GM12878 (cell line): ENCODE measurements around the gene FMC1. TPM values are rescaled to one million over a fixed set of nuclear protein-coding genes. Genes with fewer than 3 reads are reported as not detected.

ENCODE experiments used
- ATAC-seq: fragments of 200-7000 bp; cut with Tn5 transposase; 3 replicates; pipeline ENCODE4 v1.9.1; 2020; ENCODE audit warnings: mild to moderate bottlenecking, moderate library complexity
- BruUV-seq: library from RNA; stranded (reverse); fragments of 400-500 nt; replicated peaks from 2 replicates; lab custom pipeline; 2021; lab: Mats Ljungman, UMichigan
- CTCF ChIA-PET: fragments of 300-600 bp; sonication (Branson Sonifier 250); formaldehyde crosslinking; extraction: SDS; loops from one replicate; lab custom pipeline; 2021; ENCODE audit warnings: inconsistent platforms; lab: Yijun Ruan, JAX
- POLR2A ChIA-PET: fragments of 350-600 bp; formaldehyde crosslinking; extraction: SDS; loops from one replicate; lab custom pipeline; 2021; ENCODE audit warnings: inconsistent platforms; lab: Charles Lee
- RAD21 ChIA-PET: fragments of 300-600 bp; sonication (Branson Sonifier 250); formaldehyde crosslinking; loops from one replicate; lab custom pipeline; 2023; ENCODE audit warnings: antibody characterized with exemption; ENCODE audit not compliant: unreplicated experiment; lab: Charles Lee
- SMC1A ChIA-PET: fragments of 300-600 bp; sonication (Branson Sonifier 250); formaldehyde crosslinking; loops from one replicate; lab custom pipeline; 2023; ENCODE audit not compliant: unreplicated experiment, uncharacterized antibody; lab: Charles Lee
- DNase-seq: peaks from one replicate; pipeline ENCODE4 v3.0.0-alpha.2; 2011; ENCODE audit warnings: low read depth, low spot score
- FAIRE-seq: peaks from 3 replicates; lab custom pipeline; 2011; peaks lifted over from hg19 to GRCh38; lab: Jason Lieb, UNC
- H2AFZ ChIP-seq: 2 replicates; pipeline ENCODE4 v1.6.0; 2011; ENCODE audit warnings: low read depth, low read length, control low read depth; ENCODE audit not compliant: control insufficient read depth
- H3K27ac ChIP-seq: 2 replicates; pipeline ENCODE4 v1.5.1; 2011; ENCODE audit warnings: control low read depth; ENCODE audit not compliant: control insufficient read depth, insufficient read depth
- H3K27me3 ChIP-seq, 2 experiments: replicated peaks in 1 of 2; 2 replicates each; pipeline versions ENCODE4 v1.6.0 to v1.6.1; 2011; ENCODE audit warnings: low read length in 1 of 2; ENCODE audit not compliant: control insufficient read depth in 2 of 2, insufficient read depth in 2 of 2
- H3K36me3 ChIP-seq, 2 experiments: 2 replicates each; pipeline ENCODE4 v1.5.1; 2011; ENCODE audit warnings: low read length in 1 of 2; ENCODE audit not compliant: control insufficient read depth in 2 of 2, insufficient read depth in 2 of 2
- H3K4me1 ChIP-seq: 2 replicates; pipeline ENCODE4 v1.6.1; 2011; ENCODE audit warnings: mild to moderate bottlenecking, low read length, moderate library complexity, mixed read lengths; ENCODE audit not compliant: control insufficient read depth, insufficient read depth
- H3K4me2 ChIP-seq: 2 replicates; pipeline ENCODE4 v1.6.0; 2011; ENCODE audit warnings: control low read depth; ENCODE audit not compliant: control insufficient read depth, insufficient read depth
- H3K4me3 ChIP-seq: fragments of 200-600 bp; sonication (generic); 2 replicates; pipeline ENCODE4 v1.5.1; 2016
- H3K79me2 ChIP-seq: 2 replicates; pipeline ENCODE4 v1.6.0; 2011; ENCODE audit warnings: low read length; ENCODE audit not compliant: control insufficient read depth, insufficient read depth
- H3K9ac ChIP-seq: 2 replicates; pipeline ENCODE4 v1.8.0; 2011; ENCODE audit warnings: low read length, control low read depth, mixed read lengths; ENCODE audit not compliant: control insufficient read depth, insufficient read depth
- H3K9me3 ChIP-seq: replicated peaks from 3 replicates; pipeline ENCODE4 v1.5.1; 2011; ENCODE audit warnings: mild to moderate bottlenecking, low read length; ENCODE audit not compliant: control insufficient read depth, insufficient read depth
- H4K20me1 ChIP-seq: 2 replicates; pipeline ENCODE4 v1.6.0; 2011; ENCODE audit not compliant: control insufficient read depth, insufficient read depth
- BACH1 ChIP-seq: fragments of 450-650 bp; IDR thresholded peaks from 2 replicates; pipeline ENCODE4 v1.6.1; 2017; ENCODE audit warnings: mild to moderate bottlenecking, borderline replicate concordance
- CBX3 ChIP-seq: fragments of 200-600 bp; sonication (generic); IDR thresholded peaks from 2 replicates; pipeline ENCODE4 v1.6.1; 2016; ENCODE audit warnings: low read depth, borderline replicate concordance
- CEBPB ChIP-seq, 2 experiments: fragments of 150-350 bp in 1 of 2; IDR thresholded peaks; 2 replicates each; pipeline ENCODE4 v1.6.1; 2012 to 2014; ENCODE audit warnings: low read depth in 2 of 2, low read length in 2 of 2, borderline replicate concordance in 1 of 2, inconsistent platforms in 1 of 2
- CTCF ChIP-seq, 3 experiments: IDR thresholded peaks in 2 of 3; conservative IDR thresholded peaks in 1 of 3; 2 replicates each; pipeline ENCODE4 v1.5.1; 2011; ENCODE audit warnings: low read depth in 3 of 3, low read length in 3 of 3, mild to moderate bottlenecking in 3 of 3, control low read depth in 2 of 3, moderate library complexity in 2 of 3, inconsistent platforms in 1 of 3, mixed read lengths in 1 of 3; ENCODE audit not compliant: control insufficient read depth in 2 of 3, insufficient read depth in 1 of 3; ENCODE audit errors: extremely low read depth in 1 of 3
- IRF3 ChIP-seq: fragments of 450-650 bp; IDR thresholded peaks from 2 replicates; pipeline ENCODE4 v1.6.1; 2014; ENCODE audit warnings: mild to moderate bottlenecking
- KLF5 ChIP-seq: fragments of 450-650 bp; IDR thresholded peaks from 2 replicates; pipeline ENCODE4 v1.6.1; 2014; ENCODE audit warnings: mild to moderate bottlenecking; ENCODE audit not compliant: partially characterized antibody
- MTA3 ChIP-seq: IDR thresholded peaks from 2 replicates; pipeline ENCODE4 v1.6.1; 2012; ENCODE audit warnings: low read length, inconsistent platforms, borderline replicate concordance
- NFXL1 ChIP-seq: fragments of 450-650 bp; IDR thresholded peaks from 2 replicates; pipeline ENCODE4 v1.6.1; 2017; ENCODE audit warnings: antibody characterized with exemption, mild to moderate bottlenecking, borderline replicate concordance
- POLR2A ChIP-seq: IDR thresholded peaks from 2 replicates; pipeline ENCODE4 v1.6.1; 2011; ENCODE audit warnings: low read depth, mild to moderate bottlenecking, low read length
- RAD21 ChIP-seq: IDR thresholded peaks from 2 replicates; pipeline ENCODE4 v1.6.1; 2011; ENCODE audit warnings: mild to moderate bottlenecking, low read depth, low read length, moderate library complexity; ENCODE audit not compliant: insufficient read depth
- SMAD1 ChIP-seq: fragments of 450-650 bp; IDR thresholded peaks from 2 replicates; pipeline ENCODE4 v1.6.1; 2018; ENCODE audit warnings: mild to moderate bottlenecking, low read depth; ENCODE audit not compliant: partially characterized antibody
- SMARCA5 ChIP-seq: fragments of 450-650 bp; IDR thresholded peaks from 2 replicates; pipeline ENCODE4 v1.6.1; 2017; ENCODE audit warnings: mild to moderate bottlenecking
- SUPT20H ChIP-seq: IDR thresholded peaks from 2 replicates; pipeline ENCODE4 v1.6.1; 2011; ENCODE audit warnings: low read depth, mild to moderate bottlenecking, low read length, moderate library complexity, borderline replicate concordance; ENCODE audit not compliant: control insufficient read depth
- ZZZ3 ChIP-seq: IDR thresholded peaks from 2 replicates; pipeline ENCODE4 v1.6.1; 2011; ENCODE audit warnings: low read depth; ENCODE audit not compliant: control insufficient read depth, insufficient read length
- WGBS: methylation state at CpG from one replicate; pipeline ENCODE4 v1.1.6; 2016; ENCODE audit warnings: low lambda C conversion rate; ENCODE audit not compliant: insufficient replicate concordance, insufficient coverage; ENCODE audit errors: missing lambda C conversion rate; 5-methylcytosine and 5-hydroxymethylcytosine counted together
- in situ Hi-C: fragments of 300-500 bp; cut with MboI; formaldehyde crosslinking; loops from 9 replicates; pipeline ENCODE4 v1.14.3; 2018; ENCODE audit warnings: mixed read lengths
- intact Hi-C: fragments of 100-400 bp; cut with micrococcal nuclease; formaldehyde crosslinking; loops from one replicate; pipeline ENCODE4 v1.14.2; 2022; ENCODE audit not compliant: unreplicated experiment
- polyA plus RNA-seq, 11 experiments: library from polyadenylated mRNA; depleted of rRNA in 4 of 11; unstranded in 6 of 11; stranded (reverse) in 5 of 11; fragments of >200 nt; fragmentation: Nextera tagmentation in 4 of 11; fragmentation: Illumina TruSeq in 1 of 11; extraction: Ambion mirVana in 4 of 11; extraction: Trizol in 1 of 11; gene quantifications; 1 replicate in 1 of 11; 2 replicates in 10 of 11; pipeline versions ENCODE4 v1.2.1 to v1.2.3, GENCODE V29; 2011 to 2016; ENCODE audit warnings: inconsistent platforms in 2 of 11, missing spikeins in 2 of 11, low read depth in 1 of 11
- total RNA-seq, 4 experiments: library from RNA; depleted of rRNA in 3 of 4; stranded (reverse); fragments of >200 nt in 3 of 4; fragmentation: Illumina TruSeq in 1 of 4; extraction: Trizol in 1 of 4; gene quantifications; 2 replicates each; pipeline versions ENCODE4 v1.2.1 to v1.2.3, GENCODE V29; 2013 to 2021

FMC1 gene
- total and polyA plus RNA-seq, 10 of the 15 experiments (the other 5 are each of a cell fraction or from before 2014, with no cell fraction given): 4.2 to 60.4 (median 15.6) TPM

GRCh38 chr7:139365336-139365735, 24.2 kb downstream of the FMC1 start:
- H3K4me3 ChIP-seq: no peak overlapping the region
- peaks cover 99% of the 10 kb centered on the region for H3K79me2 ChIP-seq
- CTCF ChIA-PET: interaction anchor here (0.6 kb wide), 1 partner anchor 528 kb away, joined by 3 read pairs; no protein-coding TSS in a partner anchor
- H3K9ac ChIP-seq: no peak overlapping the region
- BruUV-seq: TSS peak; percentile 0
- H4K20me1 ChIP-seq: peaks cover 9% of the 10 kb centered on the region
- WGBS: 70% methylated on average over 2 of the region's 2 CpGs
- FAIRE-seq: no peak
- RAD21 ChIA-PET: no interaction called here
- in situ Hi-C loops: loop anchor here (25.0 kb wide), 1 partner anchor 1547 kb away; the partner anchor contains the start of gene BRAF
- peaks cover 4% of the 10 kb centered on the region for H3K4me1 ChIP-seq
- SMC1A ChIA-PET: no interaction called here
- no peak for TF ChIP-seq POLR2A
- no peak for TF ChIP-seq CBX3
- TF ChIP-seq SMARCA5: no peak
- no peak for TF ChIP-seq CEBPB (IDR thresholded peaks at IDR 0.05; ENCODE audit: borderline replicate concordance in 1 of 2, low read depth in 2 of 2, low read length in 2 of 2)
- TF ChIP-seq SMAD1: no peak
- no peak for TF ChIP-seq KLF5
- TF ChIP-seq ZZZ3: no peak
- no peak for TF ChIP-seq CTCF (IDR thresholded peaks at IDR 0.05 in 2 of 3, conservative IDR thresholded peaks at IDR 0.05 in 1 of 3; ENCODE audit: control insufficient read depth in 2 of 3, extremely low read depth in 1 of 3, insufficient read depth in 1 of 3, low read depth in 3 of 3, low read length in 3 of 3)
- no peak for TF ChIP-seq RAD21
- TF ChIP-seq NFXL1: no peak
- TF ChIP-seq BACH1: no peak
- TF ChIP-seq SUPT20H: no peak
- TF ChIP-seq MTA3: no peak
- TF ChIP-seq IRF3: no peak
- no peak for DNase-seq
- ATAC-seq: no peak
- H3K4me2 ChIP-seq: peak overlapping the region; percentile 41; the same call in 1 of the 2 replicates
- H2AFZ ChIP-seq: no peak overlapping the region
- H3K9me3 ChIP-seq: no peaks in the 10 kb centered on the region
- no peaks in the 10 kb centered on the region for H3K27me3 ChIP-seq
- no peak overlapping the region for H3K27ac ChIP-seq
- intact Hi-C loops: no loop called here
- peaks cover 2 to 18% of the 10 kb centered on the region in 2 experiments for H3K36me3 ChIP-seq
- POLR2A ChIA-PET: interaction anchor here (0.6 to 0.8 kb wide), 2 partner anchors 23 to 261 kb away, joined by 3 to 8 read pairs; no protein-coding TSS in a partner anchor
